ENCODE measurements around the gene THRAP3. TPM values are rescaled to one million over a fixed set of nuclear protein-coding genes. Genes with fewer than 3 reads are reported as not detected.

THRAP3 gene
- total RNA-seq, 2 donors from 2014 or later, result 81.0 to 103 TPM

DNA sequence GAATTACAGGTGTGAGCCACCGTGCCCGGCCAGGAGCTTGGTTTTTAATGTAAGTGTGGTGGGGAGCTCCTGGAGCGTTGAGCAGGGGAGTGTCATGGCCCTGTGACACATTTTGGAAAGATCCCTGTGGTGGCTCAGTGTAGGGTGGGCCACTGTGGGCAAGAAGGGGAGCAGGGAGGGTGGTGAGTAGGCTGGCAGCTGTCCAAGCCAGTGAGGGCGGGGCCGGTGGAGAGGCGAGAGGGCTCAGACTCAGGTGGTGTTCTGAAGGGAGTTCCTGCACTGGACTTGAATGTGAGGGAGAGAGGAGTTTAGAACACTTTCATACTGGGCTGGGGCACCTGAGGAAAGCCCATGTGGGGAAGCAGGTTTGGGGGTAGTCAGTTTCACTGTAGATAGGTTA lies 102.3 kb downstream of the THRAP3 start:
- no peak overlapping the region for H3K4me3 ChIP-seq
- no peak overlapping the region for H3K27ac ChIP-seq
- TF ChIP-seq, protein P1, sequence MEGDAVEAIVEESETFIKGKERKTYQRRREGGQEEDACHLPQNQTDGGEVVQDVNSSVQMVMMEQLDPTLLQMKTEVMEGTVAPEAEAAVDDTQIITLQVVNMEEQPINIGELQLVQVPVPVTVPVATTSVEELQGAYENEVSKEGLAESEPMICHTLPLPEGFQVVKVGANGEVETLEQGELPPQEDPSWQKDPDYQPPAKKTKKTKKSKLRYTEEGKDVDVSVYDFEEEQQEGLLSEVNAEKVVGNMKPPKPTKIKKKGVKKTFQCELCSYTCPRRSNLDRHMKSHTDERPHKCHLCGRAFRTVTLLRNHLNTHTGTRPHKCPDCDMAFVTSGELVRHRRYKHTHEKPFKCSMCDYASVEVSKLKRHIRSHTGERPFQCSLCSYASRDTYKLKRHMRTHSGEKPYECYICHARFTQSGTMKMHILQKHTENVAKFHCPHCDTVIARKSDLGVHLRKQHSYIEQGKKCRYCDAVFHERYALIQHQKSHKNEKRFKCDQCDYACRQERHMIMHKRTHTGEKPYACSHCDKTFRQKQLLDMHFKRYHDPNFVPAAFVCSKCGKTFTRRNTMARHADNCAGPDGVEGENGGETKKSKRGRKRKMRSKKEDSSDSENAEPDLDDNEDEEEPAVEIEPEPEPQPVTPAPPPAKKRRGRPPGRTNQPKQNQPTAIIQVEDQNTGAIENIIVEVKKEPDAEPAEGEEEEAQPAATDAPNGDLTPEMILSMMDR (IDR thresholded peaks at IDR 0.05), result no peak
- H3K4me1 ChIP-seq, result peaks cover 13% of the 10 kb centered on the region
- no peaks in the 10 kb centered on the region for H3K36me3 ChIP-seq
- no peak overlapping the region for H3K9ac ChIP-seq (ENCODE audit: low read depth in 2 of 2, low read length in 2 of 2)
- no peaks in the 10 kb centered on the region for H3K27me3 ChIP-seq
- intact Hi-C loops (cut with DNase I), result no loop called here
- H3K9me3 ChIP-seq, result no peaks in the 10 kb centered on the region
- DNase-seq, result no peak

DNA sequence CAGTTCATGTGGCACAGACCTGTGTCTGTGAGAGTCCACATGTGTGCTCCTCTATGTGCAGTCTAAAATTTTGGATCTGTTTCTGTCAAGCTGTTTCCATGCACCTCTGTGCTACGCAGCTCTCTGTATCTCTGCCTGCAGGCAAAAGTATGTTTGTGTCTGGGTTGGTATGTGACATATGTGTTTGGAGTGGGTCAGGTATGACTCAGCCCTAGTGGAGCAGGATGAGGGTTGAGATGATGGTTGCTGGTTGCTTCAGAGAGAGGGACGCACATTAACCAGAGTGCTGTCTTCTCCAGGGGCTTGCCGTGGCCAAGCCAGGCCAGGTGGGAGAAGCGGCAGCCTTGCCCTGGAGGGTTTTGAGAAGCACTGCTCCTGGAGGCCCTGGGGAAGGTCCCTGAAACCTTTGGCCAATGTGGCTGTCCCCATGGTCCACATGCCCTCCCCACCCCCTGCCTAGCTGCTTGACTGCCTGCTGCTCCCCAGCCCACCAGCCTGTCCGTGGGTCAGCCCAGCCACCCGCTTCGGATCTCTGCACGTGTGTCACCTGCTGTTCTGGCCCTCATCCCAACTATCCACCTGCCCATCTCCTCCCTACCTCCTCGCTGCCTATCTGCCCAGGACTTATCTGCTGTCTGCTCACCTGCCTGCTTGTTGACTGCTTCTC lies 103.3 kb downstream of the THRAP3 start:
- H3K9ac ChIP-seq (ENCODE audit: low read depth in 2 of 2, low read length in 2 of 2), result no peak overlapping the region
- intact Hi-C loops (cut with DNase I), result no loop called here

DNA sequence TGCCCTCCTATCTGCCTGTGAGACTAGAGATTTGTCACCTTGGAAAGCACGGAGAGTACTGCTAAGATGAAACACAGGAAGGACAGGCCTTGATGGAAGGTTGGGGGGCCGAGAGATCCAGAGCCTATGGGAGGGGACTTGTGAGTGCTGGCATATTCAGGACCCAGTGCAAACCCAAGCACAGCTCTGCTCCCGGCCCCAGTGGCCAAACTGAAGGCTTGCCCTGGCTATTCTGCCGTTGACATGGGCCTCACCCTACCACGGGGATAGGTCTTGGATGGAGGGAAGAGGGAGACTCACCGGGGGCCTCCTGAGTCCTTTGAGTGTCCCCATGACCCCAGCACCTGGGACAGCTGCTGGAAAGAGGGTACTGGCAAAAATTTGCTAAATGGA lies 103.8 kb downstream of the THRAP3 start:
- H3K4me1 ChIP-seq, result peaks cover 12% of the 10 kb centered on the region
- intact Hi-C loops (cut with DNase I), result no loop called here
- TF ChIP-seq, protein P1 (IDR thresholded peaks at IDR 0.05), result no peak
- H3K9me3 ChIP-seq, result no peaks in the 10 kb centered on the region
- H3K27ac ChIP-seq, result no peak overlapping the region
- no peaks in the 10 kb centered on the region for H3K27me3 ChIP-seq
- no peaks in the 10 kb centered on the region for H3K36me3 ChIP-seq
- no peak overlapping the region for H3K4me3 ChIP-seq
- DNase-seq, result no peak
- H3K9ac ChIP-seq (ENCODE audit: low read depth in 2 of 2, low read length in 2 of 2), result no peak overlapping the region

More for the DNA sequence above, 103.3 kb downstream of the THRAP3 start:
- Histone ChIP-seq H3K27me3 (no peaks in the 10 kb centered on the region), H3K27ac (no peak overlapping the region), H3K36me3 (no peaks in the 10 kb centered on the region), H3K4me1 (peaks cover 12% of the 10 kb centered on the region), H3K4me3 (no peak overlapping the region), H3K9me3 (no peaks in the 10 kb centered on the region)
- DNase-seq, result no peak
- TF ChIP-seq, protein P1 (IDR thresholded peaks at IDR 0.05), result no peak

DNA sequence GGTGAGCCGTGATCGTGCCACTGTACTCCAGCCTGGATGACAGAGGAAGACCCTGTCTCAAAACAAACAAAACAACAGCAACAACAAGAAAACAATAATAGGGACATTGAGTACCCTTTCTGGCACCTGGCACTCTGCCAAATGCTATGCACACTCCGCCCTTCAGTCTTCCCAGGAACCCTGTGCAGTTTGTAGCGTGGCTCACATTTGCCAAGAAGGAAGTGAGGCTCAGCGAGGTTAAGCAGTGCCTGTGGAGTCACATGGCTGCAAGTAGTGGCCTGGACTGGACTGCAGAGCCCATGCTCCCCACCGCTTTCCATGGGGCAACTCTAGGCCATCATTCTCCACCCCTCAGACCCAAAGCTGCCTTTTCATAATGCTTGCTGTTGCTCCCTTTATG lies 104.5 kb downstream of the THRAP3 start:
- Histone ChIP-seq H3K27ac (no peak overlapping the region), H3K27me3 (no peaks in the 10 kb centered on the region), H3K4me1 (peaks cover 12% of the 10 kb centered on the region), H3K9ac (ENCODE audit: low read depth in 2 of 2, low read length in 2 of 2) (no peak overlapping the region), H3K36me3 (no peaks in the 10 kb centered on the region), H3K9me3 (no peaks in the 10 kb centered on the region), H3K4me3 (no peak overlapping the region)
- TF ChIP-seq, protein P1 (IDR thresholded peaks at IDR 0.05), result no peak
- intact Hi-C loops (cut with DNase I), result no loop called here
- DNase-seq, result peak; percentile 50

DNA sequence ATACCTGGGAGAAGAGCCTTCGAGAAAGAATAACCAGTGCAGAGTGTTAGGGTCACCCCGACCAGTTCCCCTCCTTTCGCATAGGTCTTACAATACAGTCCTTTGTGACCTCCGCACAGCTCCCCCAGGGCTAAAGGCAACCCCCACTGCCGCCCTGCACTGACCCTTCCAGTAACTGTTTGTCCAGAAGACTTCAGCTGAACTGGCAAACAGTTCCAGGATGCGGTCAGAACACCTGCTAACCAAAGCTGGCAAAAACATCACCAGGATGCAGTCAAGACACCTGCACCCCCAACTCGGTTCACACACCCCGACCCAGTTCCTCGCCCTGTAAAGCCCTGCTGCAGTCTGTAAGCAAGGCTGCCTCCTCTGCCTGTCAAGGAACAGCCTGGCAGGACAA lies 105.6 kb downstream of the THRAP3 start:
- Histone ChIP-seq H3K27me3 (no peaks in the 10 kb centered on the region), H3K4me3 (no peak overlapping the region), H3K9ac (ENCODE audit: low read depth in 2 of 2, low read length in 2 of 2) (no peak overlapping the region), H3K9me3 (no peaks in the 10 kb centered on the region), H3K4me1 (peaks cover 5% of the 10 kb centered on the region), H3K27ac (no peak overlapping the region), H3K36me3 (no peaks in the 10 kb centered on the region)
- intact Hi-C loops (cut with DNase I), result no loop called here
- DNase-seq, result no peak
- TF ChIP-seq, protein P1 (IDR thresholded peaks at IDR 0.05), result no peak
